ENCODE data around the gene CABP5.
"Not testable (repeated sequence)": the region's sequence is repeated elsewhere in the genome, so short reads cannot be mapped to it uniquely, and the experiment has no call there.

CABP5 gene

GRCh38 chr19:48043675-48044258 lies at the start of gene CABP5:
TSS of gene CABP5 (minus strand) at chr19:48044079. CDS start at chr19:48043922, 157 bp downstream.
- no peak for DNase-seq (ENCODE audit: low spot score)

DNA sequence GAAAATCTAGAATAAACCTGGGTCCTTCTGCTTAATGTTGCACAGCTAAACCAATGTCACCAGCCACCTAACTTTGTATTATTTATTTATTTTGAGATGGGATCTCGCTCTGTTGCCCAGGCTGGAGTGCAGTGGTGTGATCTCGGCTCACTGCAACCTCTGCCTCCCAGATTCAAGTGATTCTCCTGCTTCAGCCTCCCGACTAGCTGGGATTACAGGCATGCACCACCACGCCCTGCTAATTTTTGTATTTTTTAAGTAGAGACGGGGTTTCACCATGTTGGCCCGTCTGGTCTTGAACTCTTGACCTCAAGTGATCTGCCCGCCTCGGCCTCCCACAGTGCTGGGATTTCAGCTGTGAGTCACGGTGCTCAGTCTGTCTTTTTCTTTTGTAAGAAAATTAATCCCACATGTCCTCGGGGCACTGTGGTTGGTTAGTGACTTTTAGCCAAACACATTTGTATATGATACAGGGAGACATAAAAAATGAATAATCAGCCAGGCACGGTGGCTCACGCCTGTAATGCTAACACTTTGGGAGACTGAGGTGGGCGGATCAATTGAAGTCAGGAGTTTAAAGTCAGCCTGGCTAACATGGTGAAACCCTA lies 47.3 kb upstream of the CABP5 start:
- not testable (repeated sequence) for DNase-seq (ENCODE audit: low spot score)

DNA sequence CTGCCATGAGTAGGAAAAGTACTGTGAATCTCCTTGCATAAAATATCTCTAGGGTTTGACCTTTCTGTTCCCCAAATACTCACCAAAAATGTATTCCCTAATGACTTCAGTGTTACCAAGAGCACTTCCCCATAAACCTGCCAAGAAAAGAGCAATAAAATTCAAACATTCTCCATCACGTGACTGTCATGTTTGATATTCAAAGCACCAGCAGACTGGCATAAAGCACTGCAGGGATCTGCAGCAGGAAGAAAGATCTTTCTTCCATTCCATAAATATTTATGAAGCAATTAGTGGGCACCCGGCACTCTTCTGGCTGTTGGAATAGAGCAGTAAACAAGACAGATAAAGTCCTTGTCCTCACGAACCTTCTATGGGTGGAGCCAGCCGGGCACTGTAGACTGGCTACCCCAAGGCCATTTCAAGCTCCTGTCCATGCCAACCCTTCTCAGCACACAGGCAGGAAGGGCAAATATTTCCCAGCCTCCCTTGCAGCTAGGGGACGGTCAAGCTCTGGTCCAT lies 46.5 kb upstream of the CABP5 start:
- DNase-seq (ENCODE audit: low spot score), result no peak

DNA sequence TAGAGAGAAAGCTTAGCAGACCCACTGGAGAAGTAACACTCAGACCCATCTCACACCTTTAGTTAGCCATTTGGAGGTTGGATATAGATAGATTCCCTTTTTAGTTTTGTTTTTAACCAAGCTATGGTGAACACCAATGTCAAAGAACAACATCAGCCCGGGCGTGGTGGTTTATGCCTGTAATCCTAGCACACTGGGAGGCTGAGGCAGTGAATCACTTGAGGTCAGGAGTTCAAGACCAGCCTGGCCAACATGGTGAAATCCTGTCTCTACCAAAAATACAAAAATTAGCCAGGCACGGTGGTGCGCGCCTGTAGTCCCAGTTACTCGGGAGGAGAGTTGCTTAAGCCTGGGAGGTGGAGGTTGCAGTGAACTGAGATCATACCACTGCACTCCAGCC lies 45.1 kb upstream of the CABP5 start:
- DNase-seq (ENCODE audit: low spot score), result not testable (repeated sequence)

GRCh38 chr19:48085904-48086864 lies 42.3 kb upstream of the CABP5 start:
- DNase-seq (ENCODE audit: low spot score), result no peak

DNA sequence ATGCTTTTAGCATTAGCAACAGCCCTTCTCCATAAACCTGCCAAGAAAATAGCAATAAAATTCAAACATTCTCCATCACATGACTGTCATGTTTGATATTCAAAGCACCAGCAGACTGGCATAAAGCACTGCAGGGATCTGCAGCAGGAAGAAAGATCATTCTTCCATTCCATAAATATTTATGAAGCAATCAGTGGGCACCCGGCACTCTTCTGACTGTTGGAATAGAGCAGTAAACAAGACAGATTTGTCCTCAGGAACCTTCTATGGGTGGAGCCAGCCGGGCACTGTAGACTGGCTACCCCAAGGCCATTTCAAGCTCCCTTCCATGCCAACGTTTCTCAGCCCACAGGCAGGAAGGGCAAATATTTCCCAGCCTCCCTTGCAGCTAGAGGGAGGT lies 41.2 kb upstream of the CABP5 start:
- DNase-seq (ENCODE audit: low spot score), result no peak

DNA sequence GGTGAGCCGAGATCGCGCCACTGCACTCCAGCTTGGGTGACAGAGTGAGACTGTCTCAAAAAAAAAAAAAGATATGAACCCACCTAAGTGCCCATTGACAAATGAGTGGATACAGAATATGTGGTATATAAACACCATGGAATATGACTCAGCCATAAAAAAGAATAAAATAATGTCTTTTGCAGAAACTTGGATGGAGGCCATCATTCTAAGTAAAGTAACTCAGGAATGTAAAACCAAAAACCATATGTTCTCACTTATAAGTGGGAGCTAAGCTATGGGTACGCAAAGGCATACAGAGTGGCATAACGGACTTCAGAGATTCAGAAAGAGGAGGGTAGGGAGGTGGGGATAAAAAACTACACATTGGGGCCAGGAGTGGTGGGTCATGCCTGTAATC lies 37.2 kb upstream of the CABP5 start:
- DNase-seq (ENCODE audit: low spot score), result no peak

DNA sequence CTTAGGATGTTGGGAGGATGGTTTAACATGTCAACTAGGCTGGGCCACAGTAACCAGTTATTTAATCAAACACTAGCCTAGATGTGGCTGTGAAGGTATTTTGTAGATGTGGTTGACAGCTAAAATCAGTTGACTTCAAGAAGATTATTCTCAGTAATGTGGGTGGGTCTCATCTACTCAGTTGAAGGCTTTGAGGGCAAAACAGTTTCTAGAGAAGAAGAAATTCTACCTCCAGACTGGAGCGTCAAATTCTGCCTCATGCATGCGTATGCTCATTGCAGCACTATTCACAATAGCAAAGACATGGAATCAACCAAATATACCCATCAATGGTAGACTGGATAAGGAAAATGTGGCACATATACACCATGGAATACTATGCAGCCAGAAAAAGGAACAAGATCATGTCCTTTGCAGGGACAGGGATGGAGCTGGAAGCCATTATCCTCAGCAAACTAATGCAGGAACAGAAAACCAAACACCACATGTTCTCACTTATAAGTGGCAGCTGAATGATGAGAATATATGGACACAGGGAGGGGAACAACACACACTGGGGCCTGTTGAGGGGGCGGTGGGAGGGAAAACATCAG lies 26.4 kb upstream of the CABP5 start:
- not testable (repeated sequence) for DNase-seq (ENCODE audit: low spot score)

DNA sequence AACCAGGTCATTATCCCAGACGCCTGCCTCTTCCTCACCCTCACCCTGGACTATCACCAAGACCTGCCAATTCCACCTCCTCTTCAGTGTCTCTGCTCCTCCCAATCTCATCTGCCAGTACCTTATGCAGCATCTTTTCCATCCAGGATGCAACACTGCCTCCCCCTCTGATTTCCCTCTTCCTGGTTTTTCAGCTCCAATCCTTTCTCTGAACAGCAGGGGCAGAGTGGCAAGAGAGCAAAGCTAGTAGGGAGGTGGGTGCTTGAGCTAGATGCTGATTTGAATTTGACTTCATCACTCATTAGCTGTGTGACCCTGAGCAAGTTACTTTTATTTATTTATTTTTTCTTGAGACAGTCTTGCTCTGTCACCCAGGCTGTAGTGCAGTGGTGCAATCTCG lies 25.6 kb upstream of the CABP5 start:
- DNase-seq (ENCODE audit: low spot score), result no peak

DNA sequence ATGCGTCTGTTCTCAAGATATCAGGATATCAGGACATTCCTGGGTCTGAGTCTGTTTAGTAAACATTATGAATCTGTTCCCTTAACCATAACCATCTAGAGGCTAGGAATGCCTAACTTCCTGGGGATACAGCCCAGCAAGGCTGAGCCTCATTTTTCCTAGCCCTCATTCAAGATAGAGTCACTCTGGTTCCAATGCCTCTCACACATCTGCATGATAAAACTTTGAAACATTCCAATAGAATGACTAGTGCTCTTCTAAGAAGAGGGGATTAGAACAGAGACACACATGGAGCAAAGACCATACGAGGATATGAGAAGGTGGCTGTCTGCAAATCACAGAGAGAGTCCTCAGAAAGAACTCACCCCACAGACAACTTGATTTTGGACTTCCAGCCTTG lies 20.6 kb upstream of the CABP5 start:
- DNase-seq (ENCODE audit: low spot score), result no peak

DNA sequence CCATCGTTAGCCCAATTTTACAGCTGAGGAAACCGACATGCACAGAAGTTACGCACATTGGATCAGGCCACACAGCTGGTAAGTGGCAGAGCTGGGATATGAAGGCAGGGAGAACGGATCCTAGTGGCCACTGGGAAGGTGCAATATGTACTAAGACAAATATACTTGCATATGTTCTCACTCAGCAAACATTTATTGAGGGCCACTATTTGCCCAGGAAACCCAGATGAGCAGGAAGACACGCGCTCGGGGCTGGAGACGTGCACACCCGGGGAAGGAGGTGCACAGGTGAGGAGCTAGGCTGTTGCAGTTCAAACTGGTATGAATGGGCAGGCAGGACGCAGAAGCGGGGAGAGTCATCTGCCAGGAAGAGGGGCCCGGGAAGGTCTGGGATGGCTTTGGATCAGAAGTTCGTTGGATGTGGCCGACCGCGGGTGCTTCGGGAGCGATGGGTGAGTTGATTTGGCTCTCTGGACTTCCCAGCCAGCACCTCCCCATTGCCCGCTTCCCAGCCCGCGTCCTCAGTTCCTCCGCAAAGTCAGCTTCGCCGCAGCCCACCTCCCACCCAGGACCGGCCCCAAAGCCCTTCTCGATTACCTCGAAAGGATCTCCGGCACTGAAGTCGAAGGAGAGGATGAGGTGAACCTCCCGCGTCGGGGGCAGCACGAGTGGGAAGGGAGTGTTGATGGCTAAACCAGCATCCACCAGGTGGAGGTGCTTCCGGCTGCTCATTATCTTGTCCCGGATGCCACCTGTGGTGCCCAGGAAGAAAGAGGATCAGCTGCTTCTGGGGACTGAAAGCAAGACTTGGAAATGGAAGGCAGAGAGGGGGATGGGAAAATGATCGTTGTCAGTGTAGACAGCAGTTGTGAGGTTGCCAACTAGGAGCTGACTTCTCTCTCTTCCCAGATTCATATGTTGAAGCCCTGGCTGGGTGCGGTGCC lies 17.8 kb upstream of the CABP5 start:
- no peak for DNase-seq (ENCODE audit: low spot score)

DNA sequence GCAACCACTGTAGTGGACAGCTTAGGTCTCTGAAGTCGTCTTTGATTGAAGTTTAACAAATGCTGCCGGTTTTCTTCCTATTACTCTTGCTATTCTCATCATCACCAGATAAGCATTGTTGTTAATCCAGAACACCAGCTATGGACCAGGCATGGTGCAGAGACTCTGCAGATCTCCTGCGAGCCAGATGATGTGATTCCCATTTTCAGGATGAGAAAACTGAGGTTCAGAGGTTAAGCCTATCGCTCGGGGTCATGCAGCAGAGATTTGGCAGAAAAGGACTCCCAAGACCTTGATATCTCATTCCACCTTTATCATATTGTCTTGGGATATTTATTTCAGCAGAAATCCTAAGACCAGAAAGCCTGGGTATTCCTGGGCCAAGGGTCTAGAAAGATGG lies 16.5 kb upstream of the CABP5 start:
- no peak for DNase-seq (ENCODE audit: low spot score)

DNA sequence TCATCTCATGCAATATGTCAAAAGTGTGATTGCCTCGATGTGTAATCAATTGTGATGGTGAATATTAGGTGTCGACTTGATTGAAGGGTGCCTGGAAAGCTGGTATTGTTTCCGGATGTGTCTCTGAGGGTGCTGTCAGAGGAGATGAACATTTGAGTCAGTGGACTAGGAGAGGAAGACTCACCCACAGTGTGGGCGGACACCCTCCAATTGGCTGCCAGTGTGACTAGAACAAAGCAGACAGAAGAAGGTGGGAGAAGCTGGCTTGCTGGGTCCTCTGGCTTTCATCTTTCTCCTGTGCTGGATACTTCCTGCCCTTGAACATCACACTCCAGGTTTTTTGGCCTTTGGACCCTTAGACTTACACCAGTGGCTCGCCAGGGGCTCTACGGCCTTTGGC lies 15.5 kb upstream of the CABP5 start:
- DNase-seq (ENCODE audit: low spot score), result no peak

DNA sequence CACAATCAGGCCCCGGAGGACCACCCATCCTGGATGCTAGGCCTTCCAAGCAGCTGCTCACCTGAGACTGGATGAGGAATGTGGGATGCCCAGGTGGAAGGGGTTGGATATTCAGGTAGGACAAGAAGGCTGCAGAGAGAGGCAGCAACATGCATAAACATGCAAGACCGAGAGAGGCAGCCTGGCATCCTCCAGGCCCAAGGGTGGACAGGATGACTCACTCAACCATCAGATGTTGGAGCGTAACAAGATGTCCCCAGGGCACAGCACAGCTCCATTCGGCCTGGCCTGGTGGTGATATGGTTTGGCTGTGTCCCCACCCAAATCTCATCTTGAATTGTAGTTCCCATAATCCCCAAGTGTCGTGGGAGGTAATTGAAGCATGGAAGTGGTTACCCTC lies 10.0 kb upstream of the CABP5 start:
- no peak for DNase-seq (ENCODE audit: low spot score)

DNA sequence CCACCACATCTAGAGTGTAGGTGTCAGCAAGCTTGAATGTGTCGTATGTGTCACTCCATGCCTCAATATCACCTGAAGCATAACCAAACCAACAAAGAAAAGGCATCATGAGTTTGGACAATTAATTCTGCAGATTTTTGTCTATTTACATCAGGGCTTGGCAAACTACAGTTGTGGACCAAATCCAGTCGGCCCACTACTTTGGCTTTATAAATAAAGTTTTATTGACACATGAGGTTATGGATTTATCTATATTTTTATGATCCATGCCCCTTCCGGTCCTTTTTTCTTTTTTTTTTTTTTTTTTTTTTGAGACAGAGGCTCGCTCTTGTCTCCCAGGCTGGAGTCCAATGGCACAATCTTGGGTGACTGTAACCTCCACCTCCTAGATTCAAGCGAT lies 9.2 kb upstream of the CABP5 start:
- no peak for DNase-seq (ENCODE audit: low spot score)

GRCh38 chr19:48051335-48052033 lies 7.6 kb upstream of the CABP5 start:
- no peak for DNase-seq (ENCODE audit: low spot score)

- DNase-seq (ENCODE audit: low spot score), result no peak
These were observed 682 bp upstream of the CABP5 start for GRCh38 chr19:48044561-48044960.

DNA sequence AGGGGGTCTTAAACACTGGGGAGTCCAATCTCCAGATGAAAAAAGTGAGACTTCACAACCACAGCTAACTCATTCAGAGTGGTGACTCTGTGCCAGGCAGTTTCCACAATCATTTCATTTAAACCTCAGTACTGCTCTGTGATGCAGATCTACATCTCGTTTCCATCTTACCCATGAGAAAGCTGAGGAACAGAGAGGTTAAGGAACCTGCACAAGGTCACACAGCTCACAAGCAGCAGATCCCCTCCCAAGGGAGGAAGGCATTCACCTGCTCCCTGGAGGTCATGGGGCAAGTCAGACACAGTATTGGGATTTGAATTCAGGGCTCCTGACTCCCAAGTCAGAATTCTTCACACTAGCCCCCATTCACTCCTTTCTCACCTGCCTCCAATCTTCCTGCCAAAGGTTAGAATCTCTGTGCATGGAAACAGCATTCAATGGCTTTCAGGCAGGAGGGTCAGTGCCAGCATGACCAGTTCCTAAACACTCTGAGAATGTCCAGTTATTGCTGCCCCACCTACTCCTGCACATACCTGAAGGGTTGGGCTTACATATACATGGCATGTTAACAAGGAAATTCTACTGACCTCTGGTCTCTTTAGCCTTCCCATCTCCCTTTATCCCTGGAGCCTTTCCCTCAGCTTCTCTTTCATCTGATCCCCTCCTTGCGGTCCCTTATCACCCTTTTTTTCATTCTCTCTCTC lies 1.9 kb downstream of the CABP5 start:
- DNase-seq (ENCODE audit: low spot score), result no peak

GRCh38 chr19:48036765-48037164 lies 7.1 kb downstream of the CABP5 start:
- DNase-seq (ENCODE audit: low spot score), result no peak

DNA sequence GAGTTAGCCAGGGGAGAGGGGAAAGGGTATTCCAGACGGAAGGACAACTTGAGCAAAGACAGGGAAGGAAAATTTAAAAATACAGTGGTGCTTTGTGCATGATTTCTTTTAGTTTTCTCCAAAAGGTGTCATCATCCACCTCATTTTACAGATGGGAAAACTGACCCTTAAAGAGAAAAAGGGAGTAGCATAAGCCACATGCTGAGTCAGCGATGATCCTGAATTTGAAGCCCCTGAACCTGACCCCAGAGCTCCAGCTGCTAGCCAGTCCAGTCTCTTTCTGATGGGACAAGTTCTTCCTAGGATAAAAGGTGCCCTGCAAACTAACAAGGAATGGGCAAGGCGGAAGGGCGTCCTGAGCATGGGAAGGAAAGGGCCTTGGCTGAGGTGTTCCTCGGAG lies 10.3 kb downstream of the CABP5 start:
- DNase-seq (ENCODE audit: low spot score), result no peak

Data from pons (tissue), 1 donor.